Sigmoid colon (tissue), 7 donors: ENCODE data around the gene LHPP. TPM values are rescaled to one million over a fixed set of nuclear protein-coding genes. Genes with fewer than 3 reads are reported as not detected.

Source experiments
- DNase-seq: peaks from one replicate; pipeline ENCODE4 v3.0.0-alpha.2; 2019
- H3K27ac ChIP-seq, 4 donors: fragments of 200-600 bp; sonication (generic); one replicate each; pipeline ENCODE4 v1.5.1; 2016 to 2019; ENCODE audit warnings: mild to moderate bottlenecking in 1 of 4
- H3K27me3 ChIP-seq, 3 donors: fragments of 200-600 bp; sonication (generic); one replicate each; pipeline ENCODE4 v1.5.1; 2019; ENCODE audit warnings: mild to moderate bottlenecking in 1 of 3
- H3K36me3 ChIP-seq, 4 donors: fragments of 200-600 bp; sonication (generic); one replicate each; pipeline ENCODE4 v1.5.1; 2016 to 2019
- H3K4me1 ChIP-seq, 4 donors: fragments of 200-600 bp; sonication (generic); one replicate each; pipeline ENCODE4 v1.5.1; 2017 to 2019
- H3K4me3 ChIP-seq, 4 donors: fragments of 200-600 bp; sonication (generic); one replicate each; pipeline ENCODE4 v1.5.1; 2017 to 2019; ENCODE audit warnings: mild to moderate bottlenecking in 2 of 4, moderate library complexity in 1 of 4
- H3K9me3 ChIP-seq, 4 donors: fragments of 200-600 bp in 3 of 4; sonication (generic) in 3 of 4; one replicate each; pipeline versions ENCODE4 v1.5.1 to v1.6.1; 2013 to 2019
- CTCF ChIP-seq, 4 experiments: fragments of 450-650 bp in 3 of 4; fragments of 200-600 bp in 1 of 4; IDR thresholded peaks; one replicate each; pipeline ENCODE4 v1.5.1; 2016 to 2019; ENCODE audit warnings: antibody characterized with exemption in 4 of 4, mild to moderate bottlenecking in 3 of 4, moderate library complexity in 2 of 4
- EP300 ChIP-seq, 4 donors: sonication (generic); formaldehyde crosslinking; IDR thresholded peaks; one replicate each; pipeline ENCODE4 v1.6.1; 2017; ENCODE audit warnings: antibody characterized with exemption in 4 of 4
- POLR2A ChIP-seq, 2 donors: fragments of 450-650 bp; IDR thresholded peaks; one replicate each; pipeline ENCODE4 v1.6.1; 2016; ENCODE audit warnings: antibody characterized with exemption in 2 of 2, mild to moderate bottlenecking in 2 of 2, moderate library complexity in 2 of 2
- POLR2AphosphoS5 ChIP-seq, 4 donors: sonication (generic); formaldehyde crosslinking; IDR thresholded peaks; one replicate each; pipeline ENCODE4 v1.6.1; 2017; ENCODE audit warnings: antibody characterized with exemption in 4 of 4
- WGBS, 2 donors: extraction: QIAGEN DNeasy Blood & Tissue Kit; methylation state at CpG; one replicate each; pipeline ENCODE4 v1.1.7; 2013; 5-methylcytosine and 5-hydroxymethylcytosine counted together
- intact Hi-C: fragments of 100-400 bp; cut with DNase I; formaldehyde crosslinking; loops from one replicate; pipeline ENCODE4 v1.15.1; 2023
- polyA plus RNA-seq, 3 donors: library from polyadenylated mRNA; stranded (reverse); fragments of 200-250 nt; gene quantifications; one replicate each; pipeline ENCODE4 v1.2.3, GENCODE V29; 2013
- total RNA-seq, 4 donors: library from RNA; depleted of rRNA; stranded (reverse); fragments of >200 nt; gene quantifications; one replicate each; pipeline ENCODE4 v1.1.0, GENCODE V29; 2016
- donor health status: healthy with polysubstance abuse.
- donor health status: Bipolar disorder and iron deficiency.
- donor health status: healthy.

Gene LHPP
- total and polyA plus RNA-seq, 7 donors: 17.1 to 35.7 (median 20.6) TPM

DNA sequence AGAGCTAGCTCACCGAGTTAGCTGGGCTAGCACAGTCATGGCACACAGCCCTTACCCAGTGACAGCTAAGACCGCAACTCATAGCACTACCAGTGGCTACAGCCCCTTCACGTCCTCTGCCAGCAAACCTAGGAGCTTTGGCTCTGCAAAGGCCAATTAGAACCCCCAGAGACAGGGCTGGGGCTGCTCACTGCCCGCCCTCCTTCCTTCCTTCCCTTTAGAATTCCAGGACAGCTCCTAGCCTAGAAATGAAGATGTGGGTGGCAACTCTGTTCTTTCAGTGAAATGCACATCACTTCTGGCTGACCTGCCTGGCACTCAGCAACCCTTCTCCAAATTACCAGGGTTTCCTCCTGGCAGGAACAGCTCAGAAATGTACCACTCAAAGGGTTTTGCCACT, 182.6 kb downstream of the LHPP start:
- intact Hi-C loops: no loop called here
- no peak for TF ChIP-seq CTCF (IDR thresholded peaks at IDR 0.05)
- no peak overlapping the region for H3K27ac ChIP-seq
- no peaks in the 10 kb centered on the region for H3K9me3 ChIP-seq
- H3K4me1 ChIP-seq: peaks cover 0 to 97% (median 78%) of the 10 kb centered on the region in 4 donors
- no peaks in the 10 kb centered on the region for H3K27me3 ChIP-seq
- 95 to 96% methylated on average over 4 of the region's 4 CpGs for WGBS, 2 donors
- no peak overlapping the region for H3K4me3 ChIP-seq
- H3K36me3 ChIP-seq: no peaks in the 10 kb centered on the region
- no peak for DNase-seq

DNA sequence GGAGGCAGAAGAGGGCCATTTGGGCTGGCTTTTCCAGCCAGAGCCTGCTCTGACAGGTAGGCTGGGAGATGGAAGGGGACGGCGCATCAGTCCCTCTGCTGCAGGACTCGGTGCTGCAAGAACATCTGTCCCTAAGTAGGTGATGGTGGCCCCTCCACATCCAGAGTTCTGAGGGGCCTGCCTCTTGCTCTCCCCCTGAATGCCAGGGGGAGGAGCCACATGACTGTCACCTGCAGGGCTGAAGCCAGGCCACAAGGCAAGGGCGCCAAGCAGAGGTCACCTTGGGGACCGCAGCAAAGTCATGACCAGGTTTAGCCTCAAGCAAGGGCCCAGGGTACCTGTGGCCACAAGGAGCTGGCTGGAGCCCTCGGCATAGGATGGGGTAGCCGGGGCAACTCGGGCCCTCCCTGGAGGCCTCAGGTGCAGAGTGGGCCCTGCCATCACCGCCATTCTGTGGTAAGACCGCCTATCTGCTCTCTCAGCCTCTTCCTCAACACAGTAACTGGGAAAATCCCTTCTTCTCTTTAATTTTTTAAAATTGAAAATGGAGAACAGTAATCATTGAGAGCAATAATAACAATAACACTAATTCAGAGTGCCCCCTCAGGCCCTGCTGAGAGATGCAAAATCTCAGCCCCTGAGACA, 183.3 kb downstream of the LHPP start:
- H3K27ac ChIP-seq: peak overlapping the region in 3 of 4 donors; percentile 6 to 85 (median 81)
- H3K4me1 ChIP-seq: peaks cover 0 to 97% (median 83%) of the 10 kb centered on the region in 4 donors
- intact Hi-C loops: loop anchor here (5.0 kb wide), 1 partner anchor 42 kb away; no protein-coding TSS in a partner anchor

GRCh38 chr10:124645467-124646095, 184.0 kb downstream of the LHPP start:
- H3K27me3 ChIP-seq: no peaks in the 10 kb centered on the region
- H3K4me3 ChIP-seq: no peak overlapping the region
- TF ChIP-seq POLR2A (IDR thresholded peaks at IDR 0.05) (no peak), CTCF (IDR thresholded peaks at IDR 0.05) (no peak), POLR2AphosphoS5 (IDR thresholded peaks at IDR 0.05) (no peak), EP300 (IDR thresholded peaks at IDR 0.05) (no peak)
- peaks cover 0 to 95% (median 79%) of the 10 kb centered on the region in 4 donors for H3K4me1 ChIP-seq
- no peaks in the 10 kb centered on the region for H3K9me3 ChIP-seq
- no peaks in the 10 kb centered on the region for H3K36me3 ChIP-seq
- DNase-seq: no peak
- peak overlapping the region; percentile 6 to 85 (median 70) for H3K27ac ChIP-seq
- WGBS, 2 donors: 94 to 95% methylated on average over 13 of the region's 13 CpGs
- intact Hi-C loops: loop anchor here (5.0 kb wide), 1 partner anchor 42 kb away; no protein-coding TSS in a partner anchor

More for the DNA sequence above, 183.3 kb downstream of the LHPP start:
- WGBS, 2 donors: 91 to 96% methylated on average over 10 of the region's 10 CpGs
- Histone ChIP-seq H3K9me3 (no peaks in the 10 kb centered on the region), H3K27me3 (no peaks in the 10 kb centered on the region), H3K36me3 (no peaks in the 10 kb centered on the region), H3K4me3 (no peak overlapping the region)
- no peak for TF ChIP-seq EP300 (IDR thresholded peaks at IDR 0.05)
- DNase-seq: no peak

GRCh38 chr10:124646483-124647352, 185.1 kb downstream of the LHPP start:
- Histone ChIP-seq H3K27ac (peak overlapping the region; percentile 58 to 85 (median 70)), H3K9me3 (no peaks in the 10 kb centered on the region), H3K4me3 (peak overlapping the region in 1 of 4 donors; percentile 4), H3K36me3 (no peaks in the 10 kb centered on the region), H3K27me3 (no peaks in the 10 kb centered on the region), H3K4me1 (peaks cover 0 to 87% (median 68%) of the 10 kb centered on the region in 4 donors)
- peak in 1 of 4 donors; percentile 58 for TF ChIP-seq POLR2AphosphoS5 (IDR thresholded peaks at IDR 0.05)
- no peak for TF ChIP-seq POLR2A (IDR thresholded peaks at IDR 0.05)
- 84 to 89% methylated on average over 19 of the region's 19 CpGs for whole genome bisulfite sequencing, 2 donors
- intact Hi-C loops: loop anchor here (5.0 kb wide), 1 partner anchor 41 kb away; no protein-coding TSS in a partner anchor
- DNase-seq: peak; percentile 89

DNA sequence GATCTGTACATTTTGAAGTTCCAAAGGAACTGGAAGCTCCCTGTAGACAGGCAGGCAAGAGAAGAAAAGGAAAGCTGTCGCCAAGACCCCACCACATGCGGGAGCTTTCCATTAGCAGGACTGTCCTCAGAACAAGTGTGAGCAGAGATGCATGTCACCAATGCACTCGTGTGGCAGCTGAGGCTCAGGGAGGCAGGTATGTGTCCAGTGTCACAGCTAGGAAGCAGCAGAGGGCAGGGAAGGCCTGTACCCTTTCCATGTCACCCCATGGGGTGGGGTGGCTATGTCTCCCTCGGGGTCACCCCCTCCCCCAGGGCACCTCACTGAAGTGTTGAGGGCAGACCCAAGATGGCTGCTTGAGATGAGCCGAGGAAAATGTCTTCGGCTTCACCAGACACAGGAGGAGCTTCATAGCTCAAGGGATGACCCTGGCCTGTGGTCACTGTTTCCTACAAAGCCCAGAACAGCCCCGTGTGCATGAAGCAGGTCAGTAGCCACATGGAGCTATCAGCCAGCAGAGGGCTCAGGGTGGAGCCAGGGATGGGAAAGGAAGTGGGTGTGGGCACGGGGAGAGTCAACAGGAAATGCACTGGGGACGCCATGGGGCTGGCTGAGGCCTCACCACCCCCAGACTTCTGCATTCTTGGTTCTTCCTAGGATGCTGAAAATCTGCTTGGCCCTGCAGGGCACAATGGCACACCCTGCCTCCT, 186.0 kb downstream of the LHPP start:
- peak in 1 of 4 donors; percentile 36 for TF ChIP-seq POLR2AphosphoS5 (IDR thresholded peaks at IDR 0.05)
- no peak for TF ChIP-seq POLR2A (IDR thresholded peaks at IDR 0.05)
- Histone ChIP-seq H3K9me3 (no peaks in the 10 kb centered on the region), H3K27me3 (no peaks in the 10 kb centered on the region), H3K4me3 (no peak overlapping the region), H3K27ac (peak overlapping the region; percentile 58 to 85 (median 78)), H3K4me1 (peaks cover 0 to 78% (median 59%) of the 10 kb centered on the region in 4 donors), H3K36me3 (no peaks in the 10 kb centered on the region)
- intact Hi-C loops: loop anchor here (5.0 kb wide), 1 partner anchor 40 kb away; no protein-coding TSS in a partner anchor
- DNase-seq: peak; percentile 82
- WGBS, 2 donors: 53 to 58% methylated on average over 9 of the region's 9 CpGs
